Globus pallidus (tissue), 1 donor: ENCODE results near the gene C1R.

ENCODE experiments used
- DNase-seq: peaks from one replicate; pipeline ENCODE4 v3.0.0-alpha.2; 2015; ENCODE audit warnings: low spot score

The C1R gene

GRCh38 chr12:7099290-7099996, 7.2 kb upstream of the C1R start:
- DNase-seq = no peak

GRCh38 chr12:7096979-7097378, 4.7 kb upstream of the C1R start:
- no peak for DNase-seq

GRCh38 chr12:7096006-7096932, 4.0 kb upstream of the C1R start:
- no peak for DNase-seq

DNA sequence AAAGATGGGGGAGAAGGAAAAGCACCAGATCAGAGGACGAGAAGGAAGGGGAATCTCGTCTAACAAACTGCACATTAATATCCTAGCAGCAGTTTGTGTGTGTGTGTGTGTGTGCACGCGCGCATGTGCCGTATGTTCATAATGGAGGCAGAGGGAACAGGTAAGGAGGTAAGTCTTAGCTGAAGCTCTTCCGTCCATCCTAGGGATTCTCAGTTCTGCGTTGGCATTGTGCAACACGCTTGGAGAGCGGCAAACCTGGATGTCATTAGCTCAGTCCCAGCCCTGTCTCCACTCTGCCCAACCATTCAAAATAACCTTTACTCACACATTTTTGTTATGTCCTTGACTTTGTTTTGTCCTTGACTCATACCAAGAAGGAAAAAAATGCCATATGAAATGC, 1.6 kb upstream of the C1R start:
- DNase-seq = no peak

- DNase-seq = no peak
These were observed 1.2 kb upstream of the C1R start for GRCh38 chr12:7093486-7093885.

DNA sequence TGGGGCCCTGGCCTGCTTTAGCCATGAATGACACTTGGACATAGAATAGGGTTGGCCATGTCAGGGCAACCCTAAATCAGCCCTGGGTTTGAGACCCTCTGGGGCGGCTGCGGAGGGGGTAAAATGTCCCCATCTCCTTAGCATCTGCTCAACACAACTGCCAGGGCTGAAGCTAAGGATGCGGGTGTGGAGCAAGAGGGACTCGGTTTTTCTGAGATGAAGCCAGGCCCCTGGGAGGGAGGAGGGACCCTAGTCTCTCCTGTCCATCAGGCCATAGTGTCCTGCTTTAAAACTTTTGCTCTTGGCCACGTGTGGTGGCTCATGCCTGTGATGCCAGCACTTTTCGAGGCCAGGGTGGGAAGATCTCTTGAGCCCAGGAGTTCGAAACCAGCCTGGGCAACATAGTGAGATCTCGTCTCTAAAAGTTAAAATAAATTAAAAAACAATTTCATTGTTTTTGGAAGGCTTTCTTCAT, 778 bp upstream of the C1R start:
- DNase-seq = no peak

DNA sequence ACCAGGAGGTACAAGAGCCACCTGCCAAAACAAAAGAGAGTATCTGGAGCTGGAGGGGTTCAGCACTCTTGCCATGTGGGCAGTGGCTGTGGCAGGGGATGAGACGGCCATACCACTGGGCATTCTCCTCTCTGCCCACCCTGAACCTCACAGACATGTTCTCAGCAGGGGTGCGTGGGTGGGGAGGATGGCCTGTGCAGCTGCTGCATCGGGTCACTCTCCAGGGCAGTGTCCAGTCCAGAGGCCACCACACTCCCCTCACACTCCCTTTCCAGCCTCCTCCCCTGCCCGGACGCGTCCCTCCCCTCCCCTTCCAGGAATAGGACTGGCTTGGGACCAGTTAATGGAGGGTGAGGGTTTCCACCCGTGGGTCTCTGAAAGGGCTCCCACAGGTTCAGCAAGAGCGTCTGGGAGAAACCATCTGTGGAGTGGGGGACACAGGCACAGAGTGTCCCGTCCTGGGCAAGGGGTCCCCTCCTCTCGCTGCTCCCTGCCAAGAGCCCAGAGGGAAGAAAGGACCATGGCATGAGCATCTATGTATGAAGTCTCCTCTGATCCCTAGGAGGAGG, 501 bp downstream of the C1R start:
- DNase-seq = no peak

- DNase-seq = no peak
These were observed 1.1 kb downstream of the C1R start for GRCh38 chr12:7091171-7091570.

- no peak for DNase-seq
These were observed 1.8 kb downstream of the C1R start for GRCh38 chr12:7090222-7090998.

GRCh38 chr12:7089196-7089871, 2.9 kb downstream of the C1R start:
- DNase-seq = no peak

GRCh38 chr12:7083125-7083524, 9.1 kb downstream of the C1R start:
- no peak for DNase-seq

DNA sequence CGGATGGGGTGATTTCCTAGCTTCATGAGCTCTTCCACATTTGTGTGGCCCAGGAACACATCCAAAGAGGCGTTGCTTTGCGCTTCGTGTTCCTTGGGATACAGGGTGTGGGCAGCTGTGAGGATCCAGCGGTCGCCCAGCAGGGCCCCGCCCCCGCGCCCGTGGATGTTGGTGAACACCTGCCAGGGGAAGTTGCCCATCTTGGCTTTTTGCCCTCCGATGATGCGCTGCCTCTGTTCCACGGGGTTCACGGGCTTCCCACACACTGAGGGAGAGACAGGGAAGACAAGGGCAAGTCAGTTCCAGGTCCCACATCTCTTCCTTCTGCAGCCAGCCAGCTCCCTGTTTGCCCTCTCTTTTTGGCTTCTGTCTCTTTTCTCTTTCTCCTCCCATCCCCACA, 11.2 kb downstream of the C1R start:
- DNase-seq = no peak

DNA sequence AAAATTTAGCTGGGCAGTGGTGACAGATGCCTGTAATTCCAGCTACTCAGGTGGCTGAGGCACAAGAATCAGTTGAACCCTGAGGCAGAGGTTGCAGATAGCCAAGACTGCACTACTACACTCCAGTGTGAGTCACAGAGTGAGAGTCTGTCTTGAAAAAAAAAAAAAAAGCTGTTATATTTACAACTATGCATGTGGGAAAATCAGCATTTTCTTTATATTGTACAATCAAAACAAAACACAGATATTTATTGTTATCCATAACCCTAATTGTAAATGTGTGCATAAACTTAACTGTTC, 12.5 kb downstream of the C1R start:
- no peak for DNase-seq

GRCh38 chr12:7078163-7078562, 14.1 kb downstream of the C1R start:
- DNase-seq = no peak

DNA sequence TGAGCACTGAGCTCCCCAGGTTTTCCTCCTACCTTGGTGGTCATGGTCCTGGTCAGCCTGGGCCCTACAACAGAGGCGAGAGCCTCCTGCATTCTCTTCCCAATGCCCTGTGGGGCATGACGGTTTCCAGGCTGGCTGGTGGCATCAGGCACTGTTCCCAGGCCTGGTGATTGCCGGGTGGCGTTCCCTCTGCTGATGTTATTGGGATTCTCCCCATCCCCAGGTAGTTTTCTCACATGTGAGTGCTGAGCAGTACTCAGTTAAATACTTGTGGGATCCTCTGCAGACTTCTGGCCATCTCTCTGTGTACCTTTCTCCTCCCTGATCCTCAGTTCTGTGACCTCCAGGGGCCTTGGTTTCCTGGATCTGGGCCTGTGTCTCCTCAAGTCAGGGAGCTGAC, 15.8 kb downstream of the C1R start:
- no peak for DNase-seq

GRCh38 chr12:7075939-7076338, 16.3 kb downstream of the C1R start:
- DNase-seq = no peak

DNA sequence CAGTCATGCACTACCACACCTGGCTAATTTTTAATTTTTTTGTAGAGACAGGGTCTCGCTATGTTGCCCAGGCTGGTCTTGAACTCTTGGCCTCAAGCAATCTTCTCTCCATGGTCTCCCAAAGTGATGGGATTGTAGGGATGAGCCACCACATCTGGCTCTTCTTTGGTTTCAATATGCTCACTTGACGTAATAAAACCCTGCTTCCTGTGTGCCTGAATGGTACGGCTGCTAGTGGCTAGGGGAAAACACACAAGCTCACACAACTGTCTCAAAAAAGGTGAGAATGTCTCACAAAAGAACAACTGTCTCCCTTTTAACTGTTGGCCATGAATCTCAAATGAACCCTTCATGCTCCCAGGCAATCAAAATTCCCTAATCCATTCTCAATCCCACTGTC, 16.7 kb downstream of the C1R start:
- DNase-seq = no peak

DNA sequence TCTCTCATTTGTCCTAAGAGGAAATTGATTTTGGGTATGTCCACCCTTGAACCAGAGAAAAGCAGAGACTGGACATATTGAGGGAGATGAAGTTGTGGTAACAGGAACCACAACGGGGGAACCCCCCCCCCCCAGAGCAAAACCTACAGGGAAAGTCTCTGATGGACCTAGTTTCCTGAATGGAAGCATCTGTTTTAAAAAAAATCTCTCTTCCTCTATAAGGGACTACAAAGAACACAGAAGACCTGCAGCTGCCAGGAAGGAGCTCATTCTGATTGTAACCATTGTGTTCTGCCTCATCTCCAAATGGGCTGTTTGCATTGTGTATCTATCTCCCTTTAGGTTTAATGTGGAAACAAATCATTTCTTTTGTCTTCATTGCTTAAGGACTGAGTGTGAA, 18.3 kb downstream of the C1R start:
- DNase-seq = no peak

DNA sequence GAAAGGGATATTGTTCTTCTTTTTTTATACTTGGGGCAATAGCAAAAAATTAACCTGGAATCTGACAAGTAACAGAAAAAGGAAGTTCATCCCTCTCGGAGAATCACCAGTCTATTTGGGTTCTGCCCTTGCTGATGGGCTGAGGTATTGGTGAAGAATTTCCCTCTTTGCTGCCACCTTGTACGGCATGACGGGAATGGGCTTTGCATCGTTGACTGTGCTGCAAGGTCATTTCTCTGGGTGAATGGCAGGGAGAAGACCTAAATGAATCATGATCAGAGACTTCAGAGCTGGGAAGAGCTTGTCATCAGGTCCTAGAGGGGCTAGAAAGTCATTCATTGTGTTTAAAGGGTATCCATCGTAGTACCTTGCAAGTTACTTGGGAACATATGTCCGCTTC, 19.7 kb downstream of the C1R start:
- no peak for DNase-seq

GRCh38 chr12:7072035-7072434, 20.2 kb downstream of the C1R start:
- no peak for DNase-seq

DNA sequence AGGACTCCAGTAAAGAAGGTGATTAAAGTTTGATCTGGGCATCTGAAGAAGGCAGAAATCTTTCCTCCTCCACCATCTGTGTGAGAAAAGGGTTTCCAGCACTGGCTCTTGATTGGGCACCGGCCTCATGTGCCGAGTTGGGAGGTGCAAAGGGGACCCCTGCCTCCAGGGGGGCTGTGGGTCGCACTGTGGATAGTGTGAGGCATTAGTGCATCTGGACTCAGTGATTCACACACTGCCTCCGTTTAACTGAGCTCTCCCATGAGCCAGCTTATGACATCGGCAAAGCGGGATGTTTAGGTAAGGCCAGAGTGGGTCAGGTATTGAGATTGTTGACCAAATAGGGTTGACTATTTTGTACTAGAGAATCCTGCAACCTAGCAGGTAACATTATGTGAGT, 22.9 kb downstream of the C1R start:
- no peak for DNase-seq

- no peak for DNase-seq
These were observed 23.3 kb downstream of the C1R start for GRCh38 chr12:7068994-7069346.
